NCI-H774 (cell line): ENCODE data around the gene FGF14.
A peak's percentile ranks its signal among the peaks of the same experiment; 100 is the strongest.
"Not testable (repeated sequence)": the region's sequence is repeated elsewhere in the genome, so short reads cannot be mapped to it uniquely, and the experiment has no call there.

Source experiments
- DNase-seq: peaks from one replicate; lab custom pipeline; 2025; lab: John Stamatoyannopoulos, UW

FGF14 gene

GRCh38 chr13:102040812-102041211 is 361.0 kb downstream of the FGF14 start:
- peak; percentile 58 for DNase-seq

GRCh38 chr13:102039264-102039663 is 362.6 kb downstream of the FGF14 start:
- DNase-seq = no peak

GRCh38 chr13:102038787-102039186 is 363.1 kb downstream of the FGF14 start:
- no peak for DNase-seq

GRCh38 chr13:102035969-102036368 is 365.9 kb downstream of the FGF14 start:
- DNase-seq = no peak

- DNase-seq = no peak
Observed at GRCh38 chr13:102033857-102034331, 368.0 kb downstream of the FGF14 start.

GRCh38 chr13:102033386-102033785 is 368.5 kb downstream of the FGF14 start:
- no peak for DNase-seq

GRCh38 chr13:102028868-102029267 is 373.0 kb downstream of the FGF14 start:
- DNase-seq = no peak

GRCh38 chr13:102028206-102028605 is 373.6 kb downstream of the FGF14 start:
- no peak for DNase-seq

- no peak for DNase-seq
Observed at GRCh38 chr13:102021777-102022176, 380.1 kb downstream of the FGF14 start.

- no peak for DNase-seq
Observed at GRCh38 chr13:102020611-102021216, 381.1 kb downstream of the FGF14 start.

GRCh38 chr13:102018716-102019115 is 383.1 kb downstream of the FGF14 start:
- DNase-seq = no peak

GRCh38 chr13:102017248-102017647 is 384.6 kb downstream of the FGF14 start:
- DNase-seq = no peak

- DNase-seq = no peak
Observed at GRCh38 chr13:102012299-102013293, 389.3 kb downstream of the FGF14 start.

GRCh38 chr13:102011455-102011854 is 390.4 kb downstream of the FGF14 start:
- not testable (repeated sequence) for DNase-seq

- DNase-seq = no peak
Observed at GRCh38 chr13:102003848-102004570, 397.8 kb downstream of the FGF14 start.

- no peak for DNase-seq
Observed at GRCh38 chr13:102002287-102002686, 399.6 kb downstream of the FGF14 start.

- DNase-seq = no peak
Observed at GRCh38 chr13:102000764-102001163, 401.1 kb downstream of the FGF14 start.

GRCh38 chr13:101998129-101998528 is 403.7 kb downstream of the FGF14 start:
- no peak for DNase-seq

GRCh38 chr13:101996954-101997353 is 404.9 kb downstream of the FGF14 start:
- no peak for DNase-seq

- no peak for DNase-seq
Observed at GRCh38 chr13:101989798-101990350, 412.0 kb downstream of the FGF14 start.

GRCh38 chr13:101988140-101988539 is 413.7 kb downstream of the FGF14 start:
- no peak for DNase-seq

GRCh38 chr13:101986316-101986715 is 415.5 kb downstream of the FGF14 start:
- DNase-seq = no peak
